Stimulated activated CD4-positive, alpha-beta T cell treated with anti-CD3 and anti-CD28 coated beads, Interleukin-15, amount 100 ng/mL, for 1 hour (primary cell): ENCODE measurements around the gene DCAF11.

ENCODE experiments used
- DNase-seq, 2 donors: peaks; one replicate each; pipeline ENCODE4 v3.0.0-alpha.2; 2020; ENCODE audit warnings: low read depth in 1 of 2, low spot score in 1 of 2

DCAF11 gene

DNA sequence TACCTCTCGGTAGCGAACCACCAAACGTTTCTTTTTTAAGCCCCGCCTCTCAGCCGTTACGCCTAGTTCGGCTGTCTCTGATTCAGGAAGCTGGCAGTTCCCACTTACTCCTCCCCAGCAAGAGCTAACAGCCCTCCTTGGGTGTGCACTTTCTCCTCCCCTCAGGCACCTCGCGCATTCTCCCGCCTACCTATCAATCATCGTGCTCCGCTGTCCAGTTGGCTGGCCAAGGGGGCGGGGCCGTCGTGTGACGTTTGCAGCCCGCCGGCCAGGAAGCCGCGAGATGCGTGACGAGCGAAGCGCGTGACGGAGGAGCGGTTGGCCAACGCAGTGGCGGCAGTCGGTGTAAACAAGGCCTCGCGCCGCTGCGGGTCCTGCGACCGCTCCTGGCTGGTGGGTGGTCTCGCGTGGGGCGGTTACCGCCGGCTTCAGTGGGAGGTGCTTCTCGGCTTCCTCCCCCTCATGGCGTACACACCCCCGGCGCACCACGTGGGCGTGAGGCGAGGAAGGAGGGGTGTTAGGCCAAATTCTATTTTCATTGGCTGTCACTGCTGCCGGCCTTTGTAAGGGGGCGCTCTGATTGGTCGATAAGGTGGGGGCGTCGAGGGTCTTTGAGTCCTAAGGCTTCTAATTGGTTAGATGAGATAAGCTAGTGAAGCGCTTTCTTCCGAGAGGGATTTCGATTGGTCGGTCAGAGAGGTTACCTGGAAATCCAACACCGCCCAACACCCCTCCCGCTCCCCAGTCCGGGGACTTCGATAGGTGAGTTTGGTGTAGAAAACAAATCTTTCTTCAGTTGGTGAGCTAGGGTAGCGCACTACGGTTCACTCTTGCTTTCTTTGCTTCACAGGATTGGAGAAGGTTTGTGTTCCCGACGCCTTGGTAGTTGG, at the start of gene DCAF11, which contains the start of gene NRL:
TSS of gene DCAF11 (plus strand) at position 246 of the 890 bp plus-strand sequence. CDS start 818 bp downstream, outside the sequence.
TSS of gene NRL (minus strand) at position 418 of the 890 bp plus-strand sequence. CDS start 32,101 bp downstream, outside the sequence.
- peak; percentile 95 to 96 for DNase-seq

GRCh38 chr14:24064856-24065255, 49.7 kb upstream of the DCAF11 start:
- DNase-seq, result no peak

DNA sequence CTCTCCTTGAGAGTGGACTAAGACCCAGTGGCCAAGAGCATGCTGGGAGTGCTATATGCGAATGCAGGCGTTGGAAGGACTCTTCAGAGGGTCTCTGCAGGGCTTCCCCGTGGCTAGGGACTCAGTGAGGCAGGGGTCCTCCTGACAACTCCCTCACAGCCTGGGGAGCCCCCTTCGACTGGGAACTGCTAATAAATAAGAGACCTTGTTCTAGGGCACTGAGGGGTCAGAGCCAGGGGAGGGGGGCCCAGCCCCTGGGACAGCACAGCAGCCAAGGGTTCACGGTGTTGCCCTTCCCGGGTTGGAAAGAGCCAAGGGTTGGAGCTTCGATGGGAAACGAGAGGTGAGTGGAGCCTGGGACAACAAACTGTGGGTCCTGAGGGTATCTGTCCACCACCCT, 49.2 kb upstream of the DCAF11 start:
- no peak for DNase-seq

DNA sequence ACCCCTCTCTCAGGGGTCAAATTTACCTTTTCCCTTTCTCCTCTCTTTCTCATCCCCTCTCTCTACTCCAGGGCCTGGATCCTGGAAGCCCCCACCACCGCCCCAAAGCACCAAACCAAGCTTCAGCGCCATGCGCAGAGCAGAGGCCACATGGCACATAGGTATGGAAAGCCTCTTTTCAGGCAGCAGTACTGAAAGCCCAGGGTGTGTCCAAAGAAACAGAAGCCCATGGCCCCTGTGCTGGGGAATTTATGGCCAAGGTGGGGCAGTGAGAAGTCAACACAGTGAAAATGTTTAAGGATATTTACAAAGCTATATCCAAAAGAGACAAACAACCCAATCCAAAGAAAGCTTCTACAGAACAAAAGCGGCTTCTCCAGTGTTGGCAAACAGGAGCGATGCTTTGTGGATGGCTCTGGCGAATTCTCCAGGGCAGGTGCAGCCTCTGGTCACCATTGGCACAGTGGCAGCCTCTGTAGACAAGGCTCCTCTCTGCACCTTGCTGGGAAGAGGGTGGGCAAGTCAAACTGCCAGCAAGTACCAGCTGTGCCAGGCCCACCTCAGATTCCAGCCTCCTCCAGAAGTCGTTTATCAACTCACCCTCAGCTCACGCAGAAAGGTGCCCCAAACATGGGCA, 48.0 kb upstream of the DCAF11 start:
- DNase-seq, result no peak

GRCh38 chr14:24067133-24068082, 47.2 kb upstream of the DCAF11 start:
- DNase-seq, result no peak

DNA sequence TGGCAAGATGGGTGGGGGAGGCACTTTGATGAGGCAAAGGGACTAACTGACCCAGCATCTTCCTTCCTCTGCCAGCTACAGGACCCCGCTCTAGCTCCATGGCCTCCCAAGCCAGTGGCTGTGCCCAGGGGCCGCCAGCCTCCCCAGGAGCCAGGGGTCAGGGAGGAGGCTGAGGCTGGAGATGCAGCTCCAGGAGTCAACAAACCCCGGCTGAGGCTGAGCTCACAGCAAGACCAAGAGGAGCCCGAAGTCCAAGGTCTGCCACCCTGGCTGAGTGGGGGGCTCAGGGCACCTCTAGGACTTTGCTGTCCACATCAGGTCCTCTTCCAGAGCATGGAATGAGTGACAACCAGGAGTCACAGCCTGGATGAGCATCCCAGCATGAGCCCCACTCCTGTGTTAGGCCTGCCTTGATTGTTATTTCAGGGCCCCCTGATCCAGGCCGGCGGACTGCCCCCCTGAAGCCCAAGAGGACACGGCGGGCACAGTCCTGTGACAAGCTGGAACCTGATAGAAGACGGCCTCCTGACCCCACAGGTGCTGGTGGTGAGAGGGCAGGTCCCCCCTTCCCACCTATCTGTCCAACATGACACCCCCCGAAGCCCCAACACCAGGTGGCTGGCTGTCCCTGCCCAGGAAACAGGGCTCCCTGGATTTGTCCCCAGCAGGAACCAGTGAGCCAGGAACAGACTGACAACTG, 45.7 kb upstream of the DCAF11 start:
- DNase-seq, result no peak

DNA sequence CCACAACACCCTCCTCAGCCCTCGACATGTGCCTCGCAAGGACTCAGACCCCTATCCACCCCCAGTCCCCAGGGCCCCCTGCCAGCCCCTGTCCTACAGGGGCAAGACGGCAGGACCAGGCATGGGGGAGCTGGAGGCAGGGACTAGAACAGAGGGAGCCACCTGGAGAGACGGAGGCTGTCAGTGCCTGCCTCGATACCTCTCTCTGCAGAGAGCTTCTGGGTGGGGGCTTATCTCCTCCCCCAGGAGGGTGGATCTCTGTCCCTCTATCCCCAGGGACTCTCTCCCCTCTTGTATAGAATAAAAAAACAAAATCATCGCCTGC, 45.2 kb upstream of the DCAF11 start:
- no peak for DNase-seq

- DNase-seq, result no peak
These were observed 44.1 kb upstream of the DCAF11 start for GRCh38 chr14:24070285-24071143.

GRCh38 chr14:24071144-24071697, 43.4 kb upstream of the DCAF11 start, which contains the start of gene CPNE6:
Gene CPNE6 (plus strand): TSS chr14:24071562. CDS start chr14:24072937, 1,375 bp downstream.
- no peak for DNase-seq

DNA sequence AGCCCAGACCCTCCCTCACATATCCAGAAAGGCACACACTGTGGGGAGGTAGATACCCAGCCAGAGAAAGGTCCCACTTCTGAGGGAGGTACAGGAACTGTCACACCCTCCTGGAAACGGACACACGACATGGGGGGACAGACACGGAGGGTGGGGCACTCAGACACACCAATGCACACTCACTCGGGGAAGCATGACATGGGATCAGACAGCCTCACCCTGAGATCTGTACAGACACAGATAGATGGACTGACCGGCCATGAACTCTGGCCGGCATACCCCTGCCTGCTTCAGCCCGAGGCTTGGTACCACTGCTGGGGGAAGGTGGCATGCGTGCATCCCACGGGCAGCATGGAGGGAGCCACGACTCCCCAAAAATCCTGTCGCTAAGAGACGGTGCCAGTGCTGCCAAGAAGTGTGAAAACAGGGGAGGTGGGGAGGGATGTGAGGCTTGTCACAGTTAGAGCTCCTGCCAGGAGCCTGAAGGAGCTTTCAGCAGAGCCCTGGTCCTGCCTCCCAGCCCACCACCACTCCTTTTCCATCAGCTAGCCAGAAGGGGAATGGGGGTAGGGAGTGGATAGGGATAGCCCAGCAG, 42.6 kb upstream of the DCAF11 start:
- no peak for DNase-seq

DNA sequence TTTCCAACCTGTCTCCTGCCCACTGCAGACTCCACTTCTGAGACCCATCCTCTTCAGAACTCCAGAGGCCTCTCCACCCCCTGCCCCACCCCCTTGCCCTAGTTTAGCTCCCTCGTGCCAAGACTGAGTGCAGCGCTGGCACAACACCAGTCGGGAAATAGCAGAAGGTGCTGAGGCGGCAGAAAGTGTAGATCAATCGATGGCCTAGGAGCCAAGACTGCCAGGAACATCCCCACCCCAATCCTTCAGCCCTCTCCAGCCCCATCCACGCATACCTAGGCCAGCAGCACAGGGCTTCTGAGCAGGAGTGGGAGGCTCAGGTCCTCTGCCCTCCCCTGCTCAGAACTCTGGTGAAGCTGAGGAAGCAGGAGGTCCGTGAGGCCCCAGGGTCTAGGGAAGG, 42.1 kb upstream of the DCAF11 start:
- no peak for DNase-seq

DNA sequence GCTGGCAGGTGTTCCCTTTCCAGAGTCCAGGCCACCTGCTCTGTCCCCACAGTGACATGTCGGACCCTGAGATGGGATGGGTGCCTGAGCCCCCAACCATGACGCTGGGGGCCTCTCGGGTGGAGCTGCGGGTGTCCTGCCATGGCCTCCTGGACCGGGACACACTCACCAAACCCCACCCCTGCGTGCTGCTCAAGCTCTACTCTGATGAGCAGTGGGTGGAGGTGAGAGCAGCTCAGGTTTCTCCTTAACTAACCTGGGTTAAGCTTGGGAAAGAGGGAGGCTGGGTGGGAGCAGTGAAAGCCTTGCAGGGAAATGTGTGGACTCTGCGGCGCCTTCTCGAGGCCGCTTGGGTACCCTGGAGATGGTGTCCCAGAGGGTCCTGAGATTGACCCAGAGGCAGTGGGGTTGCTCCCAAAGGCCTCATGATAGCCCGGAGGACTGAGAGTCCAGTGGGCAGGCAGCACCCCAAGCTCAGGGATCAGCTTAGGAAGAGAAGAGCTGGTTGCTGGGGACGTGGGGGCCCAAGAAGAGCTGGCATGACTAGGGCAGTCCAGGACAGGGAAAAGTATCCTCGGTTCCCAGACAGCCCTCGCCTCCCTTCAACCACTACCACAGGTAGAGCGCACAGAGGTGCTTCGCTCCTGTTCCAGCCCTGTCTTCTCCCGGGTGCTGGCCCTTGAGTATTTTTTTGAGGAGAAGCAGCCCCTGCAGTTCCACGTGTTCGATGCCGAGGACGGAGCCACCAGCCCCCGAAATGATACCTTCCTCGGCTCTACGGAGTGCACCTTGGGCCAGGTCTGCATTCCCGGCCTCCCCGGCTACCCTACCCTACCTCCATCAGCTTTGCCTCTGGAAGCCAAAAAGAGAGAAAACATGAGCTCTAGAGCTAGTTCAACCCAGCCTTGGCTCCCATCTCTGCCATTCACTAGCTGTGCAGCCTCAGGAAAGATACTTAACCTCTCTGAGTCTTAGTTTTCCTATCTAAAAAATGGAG, 41.4 kb upstream of the DCAF11 start:
- DNase-seq, result no peak

- no peak for DNase-seq
These were observed 39.7 kb upstream of the DCAF11 start for GRCh38 chr14:24074625-24075484.

GRCh38 chr14:24075485-24076301, 38.9 kb upstream of the DCAF11 start:
- DNase-seq, result no peak

- DNase-seq, result no peak
These were observed 38.3 kb upstream of the DCAF11 start for GRCh38 chr14:24076302-24076601.

GRCh38 chr14:24077086-24077485, 37.5 kb upstream of the DCAF11 start:
- no peak for DNase-seq
